HTERT RPE-1 (cell line): ENCODE results near the gene CNTNAP3.
"Not testable (repeated sequence)": the region's sequence is repeated elsewhere in the genome, so short reads cannot be mapped to it uniquely, and the experiment has no call there.

Experiments
- in situ Hi-C: fragments of 300-500 bp; cut with MboI; formaldehyde crosslinking; loops from 4 replicates; pipeline ENCODE4 v1.14.3; 2020; ENCODE audit warnings: low sequenced_read_pairs

CNTNAP3 gene

DNA sequence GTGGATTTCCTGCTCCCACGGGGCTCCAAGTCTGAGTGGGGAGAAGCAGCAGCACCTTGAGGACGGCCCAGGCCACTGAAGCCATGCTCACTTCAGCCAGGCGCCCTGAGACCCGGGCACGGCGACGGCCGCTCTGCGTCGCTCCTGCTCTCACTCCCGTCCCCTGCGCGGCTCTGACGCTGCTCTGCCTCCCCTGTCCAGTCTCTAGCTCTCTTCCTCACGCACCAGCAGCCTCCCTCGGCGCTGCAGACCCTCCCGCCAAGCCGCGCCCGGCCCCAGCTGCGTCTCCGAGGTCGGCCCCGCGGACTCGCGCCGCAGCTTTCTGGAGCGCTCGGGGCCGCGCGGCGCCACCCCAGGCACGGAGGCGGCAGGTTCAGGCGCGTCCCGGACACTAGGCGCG, at the start of gene CNTNAP3:
CNTNAP3 (minus strand) TSS at position 188 of the 400 bp plus-strand sequence; CDS start at position 85, 103 bp downstream.
- in situ Hi-C loops, result not testable (repeated sequence)

DNA sequence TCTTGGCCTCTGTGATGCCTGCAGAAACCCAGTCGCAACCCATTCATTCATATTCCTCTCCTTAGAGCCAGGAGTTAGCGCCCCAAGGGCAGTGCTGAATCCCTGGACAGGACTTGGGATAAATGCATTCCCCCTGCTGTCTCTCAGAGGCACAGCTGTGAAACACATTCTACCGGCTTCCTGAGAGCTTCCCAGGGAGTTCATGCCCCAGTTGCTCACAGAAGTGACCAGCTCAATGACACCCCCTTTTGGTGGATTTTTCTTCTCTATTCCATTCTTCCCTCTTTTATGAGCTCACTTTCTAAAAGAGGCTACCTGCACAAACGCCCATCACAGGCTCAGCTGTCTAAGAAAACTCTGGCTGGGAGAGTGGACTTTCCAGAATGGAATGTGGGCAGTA, 8.0 kb downstream of the CNTNAP3 start:
- in situ Hi-C loops, result not testable (repeated sequence)

DNA sequence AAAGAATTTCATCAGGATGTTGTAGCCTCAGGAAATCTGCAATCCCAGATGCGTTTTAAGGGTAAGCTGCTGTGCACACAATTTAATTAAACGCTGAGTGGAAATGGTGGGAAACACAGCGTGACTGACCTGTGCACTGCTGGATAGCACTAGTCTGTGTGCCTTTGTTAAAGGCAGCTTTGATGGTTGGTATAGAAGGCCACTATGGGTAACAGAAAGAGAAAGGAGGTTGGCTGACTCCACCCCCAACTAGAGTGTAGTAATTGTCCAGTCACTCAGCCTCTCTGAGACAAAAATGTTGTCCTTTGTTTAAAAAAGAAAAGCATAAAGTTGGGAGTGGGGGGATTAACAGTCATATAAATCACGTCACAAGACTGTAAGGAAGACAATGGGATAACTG, 45.5 kb downstream of the CNTNAP3 start:
- in situ Hi-C loops, result not testable (repeated sequence)

GRCh38 chr9:39232130-39232991, 55.6 kb downstream of the CNTNAP3 start:
- in situ Hi-C loops, result not testable (repeated sequence)

DNA sequence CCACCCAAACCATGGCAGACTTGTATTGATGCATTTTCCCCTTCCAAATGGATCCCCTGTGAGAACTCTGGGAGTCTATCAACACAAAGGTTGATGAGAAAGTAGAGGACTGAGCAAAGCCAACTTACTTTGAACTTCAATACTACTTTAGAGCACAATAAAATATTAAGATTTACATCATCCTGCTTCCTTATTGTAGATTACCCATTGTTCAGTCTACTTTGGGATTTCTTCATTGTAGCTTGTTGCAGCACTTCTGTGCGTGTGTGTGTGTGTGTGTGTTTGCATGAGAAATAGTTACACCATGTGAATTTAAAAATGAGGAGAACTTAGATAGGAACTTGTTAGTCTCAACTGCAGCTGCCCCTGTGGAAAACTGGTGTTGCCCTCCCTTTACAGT, 72.0 kb downstream of the CNTNAP3 start:
- in situ Hi-C loops, result not testable (repeated sequence)

- in situ Hi-C loops, result not testable (repeated sequence)
These were observed 78.2 kb downstream of the CNTNAP3 start for GRCh38 chr9:39209773-39210172.

DNA sequence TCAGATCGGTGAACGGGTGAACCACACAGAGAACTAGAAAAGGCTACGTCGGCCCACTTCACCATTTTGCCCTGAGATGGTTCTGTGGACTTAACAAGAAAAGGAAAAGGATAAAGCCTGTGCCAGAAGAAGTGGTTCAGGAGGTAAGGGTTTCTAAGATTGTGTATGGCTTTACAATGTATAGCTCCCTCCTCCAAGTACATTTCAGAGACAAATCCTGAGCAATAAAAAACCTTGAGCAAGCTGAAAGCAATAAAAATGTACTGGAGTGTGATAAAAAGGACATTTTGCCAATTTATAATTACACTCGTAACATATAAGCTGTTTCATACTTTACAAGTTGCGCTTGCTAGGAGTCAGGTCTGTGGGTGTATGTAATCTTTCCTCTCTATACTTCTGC, 81.3 kb downstream of the CNTNAP3 start:
- in situ Hi-C loops, result not testable (repeated sequence)

DNA sequence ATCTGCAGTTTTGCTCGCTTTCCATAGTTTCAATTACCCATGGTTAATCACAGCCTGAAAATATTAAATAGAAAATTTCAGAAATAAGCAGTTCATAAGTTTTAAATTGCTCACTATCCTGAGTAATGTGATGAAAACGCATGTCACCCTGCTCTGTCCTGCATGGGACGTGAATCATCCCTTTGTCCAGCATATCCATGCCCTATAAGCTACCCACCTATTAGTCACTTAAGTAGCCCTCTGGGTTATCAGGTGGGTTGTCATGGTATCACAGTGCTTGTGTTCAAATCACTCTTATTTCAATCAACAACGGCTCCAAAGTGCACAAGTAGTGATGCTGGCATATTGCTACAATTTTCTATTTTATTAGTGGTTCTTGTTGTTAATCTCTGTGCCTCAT, 82.1 kb downstream of the CNTNAP3 start:
- in situ Hi-C loops, result not testable (repeated sequence)

DNA sequence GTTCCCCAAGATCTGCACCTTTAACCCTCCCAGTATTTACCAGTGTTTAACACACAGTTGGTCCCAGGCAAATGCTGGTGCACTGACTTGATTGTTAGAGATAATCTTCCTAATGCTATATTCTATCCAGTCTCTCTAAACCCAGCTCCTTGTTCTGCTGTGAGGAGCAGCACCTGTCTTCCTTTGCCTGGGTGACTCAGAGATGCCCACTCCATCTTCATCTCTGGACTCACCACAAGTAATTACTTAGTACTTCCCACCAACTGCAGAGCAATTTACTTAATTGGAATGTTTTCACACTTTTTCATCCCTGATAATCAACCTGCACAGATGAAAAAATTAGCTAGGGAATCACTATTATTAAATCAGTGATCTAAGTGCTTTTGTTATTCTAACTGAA, 87.6 kb downstream of the CNTNAP3 start:
- in situ Hi-C loops, result not testable (repeated sequence)

- in situ Hi-C loops, result not testable (repeated sequence)
These were observed 89.8 kb downstream of the CNTNAP3 start for GRCh38 chr9:39198000-39198709.

DNA sequence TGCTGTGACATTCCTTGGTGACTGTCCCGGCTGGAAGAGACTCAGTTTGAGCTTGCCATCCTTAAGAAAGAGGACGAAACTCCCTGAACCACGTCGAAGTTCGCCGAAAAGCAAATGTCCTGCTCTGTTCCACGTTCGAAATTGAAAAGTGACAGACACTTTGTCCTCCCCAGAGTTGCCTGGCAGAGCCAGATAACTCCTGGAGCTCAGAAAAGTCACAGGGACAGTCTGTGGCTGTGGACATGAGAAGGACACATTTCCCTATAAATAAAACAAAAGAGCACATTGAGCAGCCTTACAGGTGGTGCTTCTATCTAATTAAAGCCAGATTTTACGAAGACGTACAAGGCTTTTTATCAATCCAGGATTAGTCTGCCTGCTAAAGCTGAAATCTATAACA, 116.6 kb downstream of the CNTNAP3 start:
- in situ Hi-C loops, result not testable (repeated sequence)

DNA sequence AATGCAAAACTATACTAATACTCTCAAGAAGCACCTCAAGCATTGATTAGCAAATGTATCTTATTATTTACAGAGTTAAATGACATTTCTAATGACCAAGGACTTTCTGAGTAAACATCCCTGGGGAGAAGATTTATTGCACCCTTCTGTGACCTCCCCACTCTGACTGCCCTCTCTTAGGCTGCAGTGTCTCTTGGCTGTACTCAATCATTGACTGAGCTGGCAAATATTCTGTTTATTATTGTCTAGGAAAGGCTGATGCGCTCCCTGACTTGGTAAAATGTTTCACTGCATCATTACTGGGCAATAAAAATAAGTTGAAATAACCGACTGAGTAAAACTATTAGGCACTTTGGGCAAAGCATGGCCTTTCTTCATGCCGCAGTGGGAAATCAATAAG, 130.3 kb downstream of the CNTNAP3 start:
- in situ Hi-C loops, result not testable (repeated sequence)

DNA sequence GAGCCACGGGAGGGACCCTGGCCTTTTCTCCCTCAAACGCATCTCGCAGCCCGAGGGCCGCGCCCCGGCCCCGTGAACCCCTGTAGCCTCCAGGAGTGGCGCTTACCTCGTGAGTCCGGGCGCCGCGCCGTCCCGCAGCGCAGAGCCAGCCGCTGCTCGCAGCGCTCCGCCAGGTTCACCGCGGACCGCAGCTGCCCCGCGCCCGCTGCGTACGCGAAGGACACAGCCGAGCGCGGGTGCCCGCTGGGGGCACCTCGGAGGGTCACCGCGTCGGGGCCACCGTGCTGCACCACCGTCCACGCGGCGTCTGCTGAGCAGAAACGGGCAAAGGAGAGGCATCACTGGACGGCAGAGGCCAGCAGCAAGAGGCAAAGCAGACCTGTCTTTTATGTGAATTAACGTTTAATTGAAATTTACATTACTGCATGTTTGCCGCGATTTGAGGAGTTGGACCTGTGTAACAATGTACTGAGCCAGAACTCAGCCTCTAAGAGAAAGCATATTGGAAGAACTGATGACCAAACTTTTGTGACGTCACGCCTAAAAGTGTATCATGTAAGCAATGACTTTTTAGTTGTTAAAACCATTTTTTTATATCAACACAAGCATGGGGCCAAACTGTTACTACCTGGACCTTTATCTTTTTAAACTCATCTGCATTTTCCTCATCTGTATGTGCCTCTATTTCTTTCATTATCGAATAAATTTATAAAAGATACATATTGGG, 155.0 kb downstream of the CNTNAP3 start:
- in situ Hi-C loops, result not testable (repeated sequence)

- in situ Hi-C loops, result not testable (repeated sequence)
These were observed 166.6 kb downstream of the CNTNAP3 start for GRCh38 chr9:39121401-39121800.

- in situ Hi-C loops, result not testable (repeated sequence)
These were observed 176.2 kb downstream of the CNTNAP3 start for GRCh38 chr9:39111746-39112145.

GRCh38 chr9:39108145-39108544, 179.8 kb downstream of the CNTNAP3 start:
- in situ Hi-C loops, result no loop called here

- in situ Hi-C loops, result not testable (repeated sequence)
These were observed 190.8 kb downstream of the CNTNAP3 start for GRCh38 chr9:39097208-39097607.

GRCh38 chr9:39085311-39085710, 202.7 kb downstream of the CNTNAP3 start:
- in situ Hi-C loops, result not testable (repeated sequence)

- in situ Hi-C loops, result not testable (repeated sequence)
These were observed 205.4 kb downstream of the CNTNAP3 start for GRCh38 chr9:39082574-39082973.

- in situ Hi-C loops, result not testable (repeated sequence)
These were observed 207.9 kb downstream of the CNTNAP3 start for GRCh38 chr9:39080081-39080480.

- in situ Hi-C loops, result not testable (repeated sequence)
These were observed 209.2 kb downstream of the CNTNAP3 start for GRCh38 chr9:39078621-39079256.
